ENCODE results near the gene TET2.

- no peak for TF ChIP-seq CTCF (IDR thresholded peaks at IDR 0.05)
- TF ChIP-seq POLR2A (IDR thresholded peaks at IDR 0.05) = no peak
Observed at GRCh38 chr4:105327956-105328355, 181.3 kb downstream of the TET2 start.
